CD14-positive monocyte (primary cell): Measurements from ENCODE around the gene NRG3. TPM values are rescaled to one million over a fixed set of nuclear protein-coding genes. Genes with fewer than 3 reads are reported as not detected.

Experiments used
- DNase-seq, 3 donors: peaks; one replicate each; pipeline ENCODE4 v3.0.0-alpha.2; 2011 to 2022
- H2AFZ ChIP-seq: 2 replicates; pipeline ENCODE4 v1.6.0; 2012; ENCODE audit warnings: mild to moderate bottlenecking, low read depth, low read length, inconsistent platforms; ENCODE audit not compliant: insufficient read depth, poor library complexity, severe bottlenecking
- H3K27ac ChIP-seq, 2 donors: 1 replicate in 1 of 2; 2 replicates in 1 of 2; pipeline ENCODE4 v1.5.1; 2012 to 2013; ENCODE audit warnings: low read length in 2 of 2, control low read depth in 1 of 2, inconsistent platforms in 1 of 2, low read depth in 1 of 2, mild to moderate bottlenecking in 1 of 2
- H3K27me3 ChIP-seq, 2 donors: one replicate each; pipeline versions ENCODE4 v1.6.0 to v1.6.1; 2011 to 2013; ENCODE audit warnings: low read length in 2 of 2; ENCODE audit not compliant: control insufficient read depth in 2 of 2, insufficient read depth in 2 of 2
- H3K36me3 ChIP-seq, 2 donors: replicated peaks in 1 of 2; 1 replicate in 1 of 2; 2 replicates in 1 of 2; pipeline versions ENCODE4 v1.5.1 to v1.6.1; 2012 to 2013; ENCODE audit warnings: low read length in 2 of 2, control low read depth in 1 of 2, inconsistent platforms in 1 of 2, mild to moderate bottlenecking in 1 of 2; ENCODE audit not compliant: insufficient read depth in 2 of 2, control insufficient read depth in 1 of 2
- H3K4me1 ChIP-seq, 2 donors: 1 replicate in 1 of 2; 2 replicates in 1 of 2; pipeline versions ENCODE4 v1.5.1 to v1.6.1; 2012 to 2013; ENCODE audit warnings: low read length in 2 of 2, control low read depth in 1 of 2, inconsistent platforms in 1 of 2, mild to moderate bottlenecking in 1 of 2, moderate library complexity in 1 of 2; ENCODE audit not compliant: insufficient read depth in 2 of 2, control insufficient read depth in 1 of 2
- H3K4me2 ChIP-seq: replicated peaks from 2 replicates; pipeline ENCODE3; 2012; ENCODE audit warnings: low read length, moderate library complexity, mild to moderate bottlenecking; ENCODE audit not compliant: poor library complexity, severe bottlenecking; ENCODE audit errors: extremely low read depth
- H3K4me3 ChIP-seq, 3 experiments: fragments of 200-600 bp in 1 of 3; sonication (generic) in 1 of 3; replicated peaks in 1 of 3; 1 replicate in 2 of 3; 2 replicates in 1 of 3; pipeline ENCODE4 v1.5.1; 2011 to 2013; ENCODE audit warnings: low read length in 3 of 3, mild to moderate bottlenecking in 3 of 3, control low read depth in 2 of 3, low read depth in 2 of 3, inconsistent platforms in 1 of 3, moderate library complexity in 1 of 3
- H3K79me2 ChIP-seq: 2 replicates; pipeline ENCODE4 v1.6.0; 2012; ENCODE audit warnings: mild to moderate bottlenecking, control low read depth, inconsistent platforms, low read length, moderate library complexity; ENCODE audit not compliant: insufficient read depth
- H3K9ac ChIP-seq: 2 replicates; pipeline ENCODE4 v1.6.0; 2017; ENCODE audit warnings: low read length, mild to moderate bottlenecking; ENCODE audit not compliant: insufficient read depth, poor library complexity, severe bottlenecking
- H3K9me3 ChIP-seq, 2 donors: replicated peaks in 1 of 2; 1 replicate in 1 of 2; 2 replicates in 1 of 2; pipeline versions ENCODE4 v1.5.1 to v1.6.1; 2012 to 2013; ENCODE audit warnings: low read length in 2 of 2, control low read depth in 1 of 2; ENCODE audit not compliant: control insufficient read depth in 1 of 2, insufficient read depth in 1 of 2
- H4K20me1 ChIP-seq: 2 replicates; pipeline ENCODE4 v1.6.0; 2012; ENCODE audit warnings: mild to moderate bottlenecking, low read length, control low read depth, moderate library complexity; ENCODE audit not compliant: insufficient read depth
- H3K27ac Mint-ChIP-seq, 7 donors: one replicate each; pipeline ENCODE4 v1.8.0; 2020; ENCODE audit warnings: mild to moderate bottlenecking in 7 of 7, mixed read lengths in 7 of 7, moderate library complexity in 6 of 7, inconsistent platforms in 2 of 7
- H3K27me3 Mint-ChIP-seq, 3 donors: one replicate each; pipeline ENCODE4 v1.8.0; 2021 to 2022; ENCODE audit warnings: low read depth in 3 of 3, mild to moderate bottlenecking in 3 of 3, mixed read lengths in 3 of 3, moderate library complexity in 3 of 3, inconsistent platforms in 1 of 3
- H3K36me3 Mint-ChIP-seq, 2 donors: one replicate each; pipeline ENCODE4 v1.8.0; 2020; ENCODE audit warnings: mixed read lengths in 2 of 2, inconsistent platforms in 1 of 2, mild to moderate bottlenecking in 1 of 2
- H3K4me1 Mint-ChIP-seq: one replicate; pipeline ENCODE4 v1.8.0; 2020; ENCODE audit warnings: mild to moderate bottlenecking, mixed read lengths
- H3K4me3 Mint-ChIP-seq, 2 donors: one replicate each; pipeline ENCODE4 v1.8.0; 2020; ENCODE audit warnings: mild to moderate bottlenecking in 2 of 2, mixed read lengths in 2 of 2, moderate library complexity in 1 of 2
- H3K9me3 Mint-ChIP-seq, 7 donors: one replicate each; pipeline ENCODE4 v1.8.0; 2020 to 2022; ENCODE audit warnings: mixed read lengths in 7 of 7, mild to moderate bottlenecking in 6 of 7, moderate library complexity in 6 of 7, inconsistent platforms in 2 of 7
- CTCF ChIP-seq: fragments of 200-600 bp; IDR thresholded peaks from one replicate; pipeline ENCODE4 v1.8.0; 2022; ENCODE audit warnings: antibody characterized with exemption, mild to moderate bottlenecking
- WGBS: methylation state at CpG from one replicate; pipeline ENCODE4 v1.1.5; 2013; ENCODE audit warnings: missing lambda C conversion rate; ENCODE audit not compliant: insufficient coverage; 5-methylcytosine and 5-hydroxymethylcytosine counted together
- intact Hi-C, 2 donors: fragments of 100-400 bp; cut with micrococcal nuclease; formaldehyde crosslinking; loops; one replicate each; pipeline versions ENCODE4 v1.15.0 to v1.15.1; 2023
- polyA plus RNA-seq, 3 donors: library from polyadenylated mRNA; depleted of rRNA in 1 of 3; unstranded in 2 of 3; stranded (reverse) in 1 of 3; fragments of 300-500 nt in 2 of 3; fragments of >200 nt in 1 of 3; fragmentation: Illumina TruSeq in 2 of 3; gene quantifications; 1 replicate in 2 of 3; 2 replicates in 1 of 3; pipeline ENCODE4 v1.2.3, GENCODE V29; 2012 to 2021

The NRG3 gene
- polyA plus RNA-seq, 3 donors, result not detected

- Histone ChIP-seq H3K4me1 (no peaks in the 10 kb centered on the region), H3K27ac (no peak overlapping the region), H3K27me3 (no peaks in the 10 kb centered on the region), H3K4me2 (no peak overlapping the region), H4K20me1 (no peaks in the 10 kb centered on the region), H3K79me2 (no peaks in the 10 kb centered on the region), H3K9me3 (no peaks in the 10 kb centered on the region), H3K4me3 (no peak overlapping the region), H3K9ac (no peak overlapping the region), H2AFZ (no peak overlapping the region), H3K36me3 (no peaks in the 10 kb centered on the region)
- no peak for TF ChIP-seq CTCF
- H3K27ac Mint-ChIP-seq, result no peak overlapping the region
- H3K4me1 Mint-ChIP-seq, result no peaks in the 10 kb centered on the region
- peaks cover 0 to 5% (median 0%) of the 10 kb centered on the region in 7 donors for H3K9me3 Mint-ChIP-seq
- no peaks in the 10 kb centered on the region for H3K36me3 Mint-ChIP-seq
- peaks cover 0 to 1% (median 0%) of the 10 kb centered on the region in 3 donors for H3K27me3 Mint-ChIP-seq
- intact Hi-C loops, result no loop called here
- H3K4me3 Mint-ChIP-seq, result no peak overlapping the region
- DNase-seq, result no peak
- WGBS, result 20% methylated on average over 1 of the region's 2 CpGs
Measured at GRCh38 chr10:82378146-82378545, 503.2 kb downstream of the NRG3 start.

- Histone ChIP-seq H3K4me1 (no peaks in the 10 kb centered on the region), H2AFZ (no peak overlapping the region), H3K36me3 (no peaks in the 10 kb centered on the region), H3K9ac (no peak overlapping the region), H3K27me3 (no peaks in the 10 kb centered on the region), H3K9me3 (no peaks in the 10 kb centered on the region), H3K79me2 (no peaks in the 10 kb centered on the region), H3K27ac (no peak overlapping the region), H4K20me1 (no peaks in the 10 kb centered on the region), H3K4me2 (no peak overlapping the region), H3K4me3 (no peak overlapping the region)
- no peak for DNase-seq
- Mint-ChIP-seq H3K4me3 (no peak overlapping the region), H3K9me3 (peaks cover 0 to 5% (median 0%) of the 10 kb centered on the region in 7 donors), H3K36me3 (no peaks in the 10 kb centered on the region), H3K4me1 (no peaks in the 10 kb centered on the region), H3K27me3 (peaks cover 0 to 1% (median 0%) of the 10 kb centered on the region in 3 donors), H3K27ac (no peak overlapping the region)
- intact Hi-C loops, result no loop called here
- no peak for TF ChIP-seq CTCF
Measured at GRCh38 chr10:82383350-82383749, 508.4 kb downstream of the NRG3 start.
